Measurements from ENCODE around the gene BMP2K.

The BMP2K gene

DNA sequence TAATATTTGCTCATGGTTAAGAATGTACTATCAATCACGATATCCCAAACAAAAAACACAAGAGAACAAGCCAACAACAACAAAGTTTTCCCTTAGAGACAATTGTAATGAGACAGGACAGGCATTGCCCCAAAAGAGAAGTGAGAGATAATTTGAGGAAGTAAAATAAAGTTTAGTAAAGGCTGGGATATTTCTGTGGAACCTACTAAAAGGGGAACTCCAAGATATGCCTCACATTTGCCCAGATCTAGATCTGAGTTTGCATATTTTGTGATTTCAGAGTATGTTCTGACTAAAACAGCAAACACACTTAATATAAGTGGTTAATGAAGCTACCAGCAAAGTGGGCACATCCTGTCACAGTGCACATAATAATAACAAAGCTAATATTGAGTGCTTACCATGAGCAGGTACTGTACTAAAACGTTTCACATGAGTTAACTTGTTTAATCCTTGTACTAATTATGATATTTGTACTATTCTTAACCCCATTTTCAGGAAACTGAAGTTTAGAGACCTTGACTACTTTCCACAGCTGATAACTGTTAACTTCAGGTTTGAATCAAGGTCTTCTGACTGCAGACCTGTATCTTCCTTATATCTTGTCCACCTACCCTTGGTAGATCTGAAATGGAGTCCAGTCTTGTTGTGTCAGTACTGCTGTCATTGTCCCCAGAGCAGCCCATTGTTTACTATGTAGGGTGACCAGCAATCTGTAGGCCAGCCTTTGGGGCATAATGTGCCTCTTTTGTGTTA is 26.0 kb upstream of the BMP2K start:
- TF ChIP-seq, protein P1, sequence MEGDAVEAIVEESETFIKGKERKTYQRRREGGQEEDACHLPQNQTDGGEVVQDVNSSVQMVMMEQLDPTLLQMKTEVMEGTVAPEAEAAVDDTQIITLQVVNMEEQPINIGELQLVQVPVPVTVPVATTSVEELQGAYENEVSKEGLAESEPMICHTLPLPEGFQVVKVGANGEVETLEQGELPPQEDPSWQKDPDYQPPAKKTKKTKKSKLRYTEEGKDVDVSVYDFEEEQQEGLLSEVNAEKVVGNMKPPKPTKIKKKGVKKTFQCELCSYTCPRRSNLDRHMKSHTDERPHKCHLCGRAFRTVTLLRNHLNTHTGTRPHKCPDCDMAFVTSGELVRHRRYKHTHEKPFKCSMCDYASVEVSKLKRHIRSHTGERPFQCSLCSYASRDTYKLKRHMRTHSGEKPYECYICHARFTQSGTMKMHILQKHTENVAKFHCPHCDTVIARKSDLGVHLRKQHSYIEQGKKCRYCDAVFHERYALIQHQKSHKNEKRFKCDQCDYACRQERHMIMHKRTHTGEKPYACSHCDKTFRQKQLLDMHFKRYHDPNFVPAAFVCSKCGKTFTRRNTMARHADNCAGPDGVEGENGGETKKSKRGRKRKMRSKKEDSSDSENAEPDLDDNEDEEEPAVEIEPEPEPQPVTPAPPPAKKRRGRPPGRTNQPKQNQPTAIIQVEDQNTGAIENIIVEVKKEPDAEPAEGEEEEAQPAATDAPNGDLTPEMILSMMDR (IDR thresholded peaks at IDR 0.05; ENCODE audit: low read depth, low read length, missing control alignments), result no peak

DNA sequence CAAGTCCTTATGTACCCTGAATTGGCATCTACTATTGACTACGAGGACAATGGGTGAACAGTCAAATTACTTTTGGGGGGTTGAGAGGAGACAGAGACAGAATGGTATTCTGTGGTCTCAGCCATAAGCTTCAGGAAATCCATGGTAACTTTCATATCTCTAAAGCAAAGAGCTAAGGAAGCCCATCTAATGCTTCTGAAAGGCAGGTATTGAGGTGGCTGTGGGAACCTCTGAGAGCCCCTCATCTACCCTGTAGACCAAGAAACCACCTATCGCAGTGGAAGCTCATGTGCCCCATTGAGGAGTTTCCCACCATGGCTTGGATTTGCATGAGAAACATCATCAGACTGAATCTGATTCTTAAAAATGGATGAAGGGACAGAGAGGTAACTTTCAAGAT is 23.1 kb upstream of the BMP2K start:
- Histone ChIP-seq H3K4me3 (ENCODE audit: low read depth, low read length) (no peak overlapping the region), H3K27me3 (replicated peaks) (no peaks in the 10 kb centered on the region), H3K27ac (no peak overlapping the region), H3K36me3 (replicated peaks) (no peaks in the 10 kb centered on the region)
- in situ Hi-C loops (cut with HindIII; ENCODE audit: low pct_ligation_motif_present, low sequenced_read_pairs), result no loop called here
- DNase-seq, result no peak
- TF ChIP-seq, protein P1 (IDR thresholded peaks at IDR 0.05; ENCODE audit: low read depth, low read length, missing control alignments), result no peak

More for the DNA sequence above, 26.0 kb upstream of the BMP2K start:
- Histone ChIP-seq H3K36me3 (replicated peaks) (no peaks in the 10 kb centered on the region), H3K4me3 (ENCODE audit: low read depth, low read length) (no peak overlapping the region), H3K27ac (no peak overlapping the region), H3K27me3 (replicated peaks) (no peaks in the 10 kb centered on the region)
- in situ Hi-C loops (cut with HindIII; ENCODE audit: low pct_ligation_motif_present, low sequenced_read_pairs), result no loop called here
- no peak for DNase-seq

DNA sequence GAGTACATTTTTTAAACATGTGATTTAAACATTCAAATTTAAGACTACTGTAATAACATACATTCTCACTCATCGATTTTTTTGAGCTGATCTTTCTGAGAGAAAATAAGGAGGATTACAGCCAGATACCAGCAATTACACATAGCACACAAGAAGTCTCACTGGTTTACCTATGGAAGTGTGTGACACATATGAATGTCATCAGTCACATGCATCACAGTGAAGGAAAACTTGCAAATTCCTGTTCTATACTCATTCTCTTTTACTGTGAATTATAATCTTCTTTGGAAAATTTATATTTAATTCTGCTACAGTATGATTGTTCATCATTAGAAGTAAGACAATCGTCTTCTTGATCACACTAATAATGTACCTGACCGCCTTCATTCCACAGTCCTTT is 21.3 kb upstream of the BMP2K start:
- Histone ChIP-seq H3K4me3 (ENCODE audit: low read depth, low read length) (no peak overlapping the region), H3K27me3 (replicated peaks) (no peaks in the 10 kb centered on the region), H3K36me3 (replicated peaks) (no peaks in the 10 kb centered on the region), H3K27ac (no peak overlapping the region)
- DNase-seq, result no peak
- TF ChIP-seq, protein P1 (IDR thresholded peaks at IDR 0.05; ENCODE audit: low read depth, low read length, missing control alignments), result no peak
- in situ Hi-C loops (cut with HindIII; ENCODE audit: low pct_ligation_motif_present, low sequenced_read_pairs), result no loop called here

DNA sequence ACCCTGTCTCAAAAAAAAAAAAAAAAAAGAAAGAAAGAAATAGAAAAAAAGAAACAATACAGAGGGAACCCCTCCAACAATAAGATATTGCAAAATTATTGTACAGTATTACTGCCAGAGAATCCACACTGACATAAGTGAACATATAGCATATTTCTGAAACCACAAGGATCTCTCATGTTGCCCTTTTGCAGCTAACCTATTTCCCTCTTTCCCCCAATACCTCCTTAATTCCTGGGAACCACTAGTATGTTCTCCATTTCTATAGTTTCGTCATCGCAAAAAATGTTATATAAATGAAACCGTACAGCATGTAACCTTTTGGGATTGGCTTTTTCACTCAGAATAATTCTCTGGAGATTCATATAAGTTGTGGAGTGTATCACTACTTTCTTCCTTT is 20.0 kb upstream of the BMP2K start:
- Histone ChIP-seq H3K4me3 (ENCODE audit: low read depth, low read length) (no peak overlapping the region), H3K36me3 (replicated peaks) (no peaks in the 10 kb centered on the region), H3K27me3 (replicated peaks) (no peaks in the 10 kb centered on the region), H3K27ac (no peak overlapping the region)
- in situ Hi-C loops (cut with HindIII; ENCODE audit: low pct_ligation_motif_present, low sequenced_read_pairs), result no loop called here
- no peak for DNase-seq
- TF ChIP-seq, protein P1 (IDR thresholded peaks at IDR 0.05; ENCODE audit: low read depth, low read length, missing control alignments), result no peak

DNA sequence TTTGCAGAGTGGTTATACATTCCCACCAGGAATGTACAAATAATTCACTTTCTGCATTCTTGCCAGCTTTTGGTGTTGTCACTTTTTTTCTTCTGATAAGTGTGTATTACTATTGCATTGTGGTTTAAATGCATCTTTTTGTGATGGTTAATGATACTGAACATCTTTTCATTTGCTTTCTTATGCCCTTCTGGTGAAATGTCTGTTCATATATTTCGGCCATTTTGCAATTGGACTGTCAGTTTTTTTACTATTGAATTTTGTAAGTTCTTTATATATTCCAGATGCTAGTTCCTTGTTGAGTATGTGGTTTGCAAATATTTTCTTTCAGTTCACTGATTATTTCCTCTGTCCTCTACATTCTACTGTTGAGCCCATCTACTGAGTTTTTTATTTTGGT is 19.4 kb upstream of the BMP2K start:
- TF ChIP-seq, protein P1 (IDR thresholded peaks at IDR 0.05; ENCODE audit: low read depth, low read length, missing control alignments), result no peak
- no peak for DNase-seq
- no peak overlapping the region for H3K27ac ChIP-seq
- no peak overlapping the region for H3K4me3 ChIP-seq (ENCODE audit: low read depth, low read length)
- no peaks in the 10 kb centered on the region for H3K36me3 ChIP-seq (replicated peaks)
- no peaks in the 10 kb centered on the region for H3K27me3 ChIP-seq (replicated peaks)
- in situ Hi-C loops (cut with HindIII; ENCODE audit: low pct_ligation_motif_present, low sequenced_read_pairs), result no loop called here

DNA sequence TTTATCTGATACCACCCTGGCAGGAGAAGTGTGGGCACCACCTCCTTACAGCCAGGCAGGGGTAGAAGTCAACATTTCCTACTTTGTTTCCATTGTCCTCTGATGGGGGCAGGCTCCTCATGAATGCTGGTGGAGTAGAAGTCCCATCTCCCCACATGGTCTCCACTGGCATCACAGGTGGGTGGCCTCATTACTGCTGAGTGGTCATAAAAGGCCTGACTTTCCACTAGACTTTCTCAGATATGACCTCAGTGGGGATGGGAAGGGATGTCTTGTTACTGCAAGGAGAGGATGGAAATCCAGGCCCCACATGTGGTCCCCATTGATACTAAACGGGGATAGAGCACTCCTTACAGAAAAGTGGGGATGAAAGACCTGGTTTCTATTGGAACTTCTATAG is 18.6 kb upstream of the BMP2K start:
- H3K36me3 ChIP-seq (replicated peaks), result no peaks in the 10 kb centered on the region
- in situ Hi-C loops (cut with HindIII; ENCODE audit: low pct_ligation_motif_present, low sequenced_read_pairs), result no loop called here
- no peak overlapping the region for H3K27ac ChIP-seq
- no peak overlapping the region for H3K4me3 ChIP-seq (ENCODE audit: low read depth, low read length)
- no peak for DNase-seq
- TF ChIP-seq, protein P1 (IDR thresholded peaks at IDR 0.05; ENCODE audit: low read depth, low read length, missing control alignments), result no peak
- no peaks in the 10 kb centered on the region for H3K27me3 ChIP-seq (replicated peaks)

Measured in brain microvascular endothelial cell (primary cell).